ENCODE data around the gene CLASP1. TPM values are rescaled to one million over a fixed set of nuclear protein-coding genes. Genes with fewer than 3 reads are reported as not detected.
A peak's percentile ranks its signal among the peaks of the same experiment; 100 is the strongest.
"Not testable (repeated sequence)": the region's sequence is repeated elsewhere in the genome, so short reads cannot be mapped to it uniquely, and the experiment has no call there.

The CLASP1 gene
- total RNA-seq, 4 donors from 2014 or later, result 28.9 to 58.0 (median 41.9) TPM

GRCh38 chr2:121303531-121304263 is 345.6 kb downstream of the CLASP1 start:
- TF ChIP-seq POLR2A (IDR thresholded peaks at IDR 0.05), result no peak
- TF ChIP-seq CTCF (IDR thresholded peaks at IDR 0.05), result no peak
- 48% methylated on average over 2 of the region's 2 CpGs; no CpG with 5 or more reads in 1 of the 2 donors for WGBS, 2 donors
- peaks cover 0 to 27% (median 0%) of the 10 kb centered on the region in 4 donors for H3K27me3 ChIP-seq
- no peaks in the 10 kb centered on the region for H3K9me3 ChIP-seq
- no peak for DNase-seq
- H3K36me3 ChIP-seq, result no peaks in the 10 kb centered on the region
- intact Hi-C loops (cut with DNase I), result no loop called here
- no peak overlapping the region for H3K4me3 ChIP-seq
- no peak overlapping the region for H3K27ac ChIP-seq
- no peaks in the 10 kb centered on the region for H3K4me1 ChIP-seq

GRCh38 chr2:121301190-121301589 is 348.1 kb downstream of the CLASP1 start:
- H3K9me3 ChIP-seq; H3K4me3 ChIP-seq; H3K36me3 ChIP-seq; H3K27ac ChIP-seq; H3K4me1 ChIP-seq; intact Hi-C loops (cut with DNase I); DNase-seq: not testable (repeated sequence)
- H3K27me3 ChIP-seq, result peaks cover 0 to 16% (median 0%) of the 10 kb centered on the region in 4 donors

- intact Hi-C loops (cut with DNase I), result no loop called here
- Histone ChIP-seq H3K4me1 (no peaks in the 10 kb centered on the region), H3K36me3 (no peaks in the 10 kb centered on the region), H3K4me3 (no peak overlapping the region), H3K9me3 (no peaks in the 10 kb centered on the region), H3K27ac (no peak overlapping the region), H3K27me3 (peaks cover 0 to 12% (median 0%) of the 10 kb centered on the region in 4 donors)
- TF ChIP-seq POLR2A (IDR thresholded peaks at IDR 0.05) (no peak), CTCF (IDR thresholded peaks at IDR 0.05) (no peak)
- WGBS, 2 donors, result 88 to 96% methylated on average over 6 to 12 of the region's 12 CpGs
- no peak for DNase-seq
Observed at GRCh38 chr2:121298476-121298875, 350.8 kb downstream of the CLASP1 start.

GRCh38 chr2:121297866-121298265 is 351.4 kb downstream of the CLASP1 start:
- H3K27ac ChIP-seq; H3K4me3 ChIP-seq; H3K9me3 ChIP-seq; H3K36me3 ChIP-seq; H3K4me1 ChIP-seq; DNase-seq; intact Hi-C loops (cut with DNase I): not testable (repeated sequence)
- WGBS, 2 donors, result 79 to 82% methylated on average over 5 of the region's 5 CpGs
- peaks cover 0 to 12% (median 0%) of the 10 kb centered on the region in 4 donors for H3K27me3 ChIP-seq

- intact Hi-C loops (cut with DNase I), result no loop called here
- Histone ChIP-seq H3K4me1 (no peaks in the 10 kb centered on the region), H3K27ac (no peak overlapping the region), H3K27me3 (peaks cover 0 to 12% (median 0%) of the 10 kb centered on the region in 4 donors), H3K9me3 (no peaks in the 10 kb centered on the region), H3K4me3 (no peak overlapping the region), H3K36me3 (no peaks in the 10 kb centered on the region)
- WGBS, 2 donors, result 52 to 56% methylated on average over 9 of the region's 9 CpGs
- no peak for DNase-seq
- TF ChIP-seq POLR2A (IDR thresholded peaks at IDR 0.05) (no peak), CTCF (IDR thresholded peaks at IDR 0.05) (peak in 4 of 6 experiments; percentile 38 to 67 (median 44))
Observed at GRCh38 chr2:121297217-121297830, 351.9 kb downstream of the CLASP1 start.

- no peaks in the 10 kb centered on the region for H3K4me1 ChIP-seq
- no peak overlapping the region for H3K27ac ChIP-seq
- 100% methylated on average over 4 of the region's 7 CpGs; no CpG with 5 or more reads in 1 of the 2 donors for WGBS, 2 donors
- H3K9me3 ChIP-seq, result no peaks in the 10 kb centered on the region
- no peak overlapping the region for H3K4me3 ChIP-seq
- no peak for DNase-seq
- no peaks in the 10 kb centered on the region for H3K36me3 ChIP-seq
- peaks cover 0 to 9% (median 0%) of the 10 kb centered on the region in 4 donors for H3K27me3 ChIP-seq
- intact Hi-C loops (cut with DNase I), result no loop called here
- no peak for TF ChIP-seq POLR2A (IDR thresholded peaks at IDR 0.05)
- no peak for TF ChIP-seq CTCF (IDR thresholded peaks at IDR 0.05)
Observed at GRCh38 chr2:121295911-121296650, 353.2 kb downstream of the CLASP1 start.
